ENCODE data around the gene PDE10A. TPM values are rescaled to one million over a fixed set of nuclear protein-coding genes. Genes with fewer than 3 reads are reported as not detected.

The PDE10A gene
- total RNA-seq, 1 donor from 2014 or later: 5.4 TPM

DNA sequence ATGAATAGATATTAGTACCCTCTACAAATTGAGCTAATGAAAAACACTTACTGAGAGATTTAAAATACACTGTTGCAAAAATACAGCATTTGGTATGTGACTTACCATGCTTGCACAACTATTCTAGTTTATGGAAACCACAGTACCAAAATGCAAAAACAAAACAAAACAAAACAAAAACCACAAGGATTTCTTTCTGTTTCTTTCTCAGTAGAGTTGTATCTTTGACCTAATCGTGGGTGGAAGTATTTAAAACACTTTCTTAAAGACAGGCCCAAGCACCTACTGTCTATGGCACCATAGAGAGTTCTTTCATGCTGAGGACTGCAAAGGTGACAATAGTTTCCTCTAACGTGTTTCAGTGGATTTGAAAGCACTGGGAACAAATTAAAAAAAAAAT is 258.3 kb downstream of the PDE10A start:
- Histone ChIP-seq H3K4me1 (ENCODE audit: insufficient read depth, low read length) (no peaks in the 10 kb centered on the region), H2AFZ (ENCODE audit: low read depth, low read length) (no peak overlapping the region), H3K9ac (ENCODE audit: low read length) (no peak overlapping the region), H4K20me1 (ENCODE audit: insufficient read depth, low read length) (no peaks in the 10 kb centered on the region), H3K4me2 (ENCODE audit: low read length) (no peak overlapping the region), H3K9me3 (ENCODE audit: insufficient read depth, low read depth, low read length) (no peaks in the 10 kb centered on the region), H3K4me3 (ENCODE audit: insufficient read depth, low read depth, low read length) (no peak overlapping the region), H3K27ac (ENCODE audit: low read depth, low read length) (no peak overlapping the region), H3K36me3 (ENCODE audit: insufficient read depth, low read length) (no peaks in the 10 kb centered on the region), H3K79me2 (ENCODE audit: insufficient read depth, low read length) (no peaks in the 10 kb centered on the region), H3K27me3 (ENCODE audit: insufficient read depth, low read length) (no peaks in the 10 kb centered on the region)
- TF ChIP-seq EZH2 (IDR thresholded peaks at IDR 0.05; ENCODE audit: insufficient read depth, low read length) (no peak), CTCF (IDR thresholded peaks at IDR 0.05; ENCODE audit: insufficient read depth, low read depth, low read length) (no peak)
- no peak overlapping the region for H3K4me3 Mint-ChIP-seq (ENCODE audit: unreplicated experiment)
- DNase-seq (ENCODE audit: low read depth) (no peak), FAIRE-seq (no peak)
- H3K27ac Mint-ChIP-seq (ENCODE audit: unreplicated experiment): no peak overlapping the region
- H3K27me3 Mint-ChIP-seq (ENCODE audit: low read depth, unreplicated experiment): no peaks in the 10 kb centered on the region
- H3K4me1 Mint-ChIP-seq (ENCODE audit: low read depth, unreplicated experiment): no peaks in the 10 kb centered on the region
- H3K36me3 Mint-ChIP-seq (ENCODE audit: low read depth, unreplicated experiment): no peaks in the 10 kb centered on the region
- H3K9me3 Mint-ChIP-seq (ENCODE audit: unreplicated experiment): no peaks in the 10 kb centered on the region

GRCh38 chr6:165404296-165404695 is 258.7 kb downstream of the PDE10A start:
- H3K36me3 Mint-ChIP-seq (ENCODE audit: low read depth, unreplicated experiment): peaks cover 3% of the 10 kb centered on the region
- Histone ChIP-seq H3K79me2 (ENCODE audit: insufficient read depth, low read length) (no peaks in the 10 kb centered on the region), H3K27me3 (ENCODE audit: insufficient read depth, low read length) (no peaks in the 10 kb centered on the region), H3K4me3 (ENCODE audit: insufficient read depth, low read depth, low read length) (no peak overlapping the region), H3K27ac (ENCODE audit: low read depth, low read length) (no peak overlapping the region), H3K9me3 (ENCODE audit: insufficient read depth, low read depth, low read length) (no peaks in the 10 kb centered on the region), H4K20me1 (ENCODE audit: insufficient read depth, low read length) (no peaks in the 10 kb centered on the region), H3K4me1 (ENCODE audit: insufficient read depth, low read length) (no peaks in the 10 kb centered on the region), H3K36me3 (ENCODE audit: insufficient read depth, low read length) (no peaks in the 10 kb centered on the region), H2AFZ (ENCODE audit: low read depth, low read length) (no peak overlapping the region), H3K4me2 (ENCODE audit: low read length) (no peak overlapping the region), H3K9ac (ENCODE audit: low read length) (no peak overlapping the region)
- FAIRE-seq (no peak), DNase-seq (ENCODE audit: low read depth) (no peak)
- no peak overlapping the region for H3K4me3 Mint-ChIP-seq (ENCODE audit: unreplicated experiment)
- H3K27ac Mint-ChIP-seq (ENCODE audit: unreplicated experiment): no peak overlapping the region
- TF ChIP-seq EZH2 (IDR thresholded peaks at IDR 0.05; ENCODE audit: insufficient read depth, low read length): no peak
- TF ChIP-seq CTCF (IDR thresholded peaks at IDR 0.05; ENCODE audit: insufficient read depth, low read depth, low read length): no peak
- no peaks in the 10 kb centered on the region for H3K4me1 Mint-ChIP-seq (ENCODE audit: low read depth, unreplicated experiment)
- no peaks in the 10 kb centered on the region for H3K9me3 Mint-ChIP-seq (ENCODE audit: unreplicated experiment)
- no peaks in the 10 kb centered on the region for H3K27me3 Mint-ChIP-seq (ENCODE audit: low read depth, unreplicated experiment)

GRCh38 chr6:165403006-165403595 is 259.9 kb downstream of the PDE10A start:
- no peaks in the 10 kb centered on the region for H3K9me3 Mint-ChIP-seq (ENCODE audit: unreplicated experiment)
- no peaks in the 10 kb centered on the region for H4K20me1 ChIP-seq (ENCODE audit: insufficient read depth, low read length)
- H3K27ac Mint-ChIP-seq (ENCODE audit: unreplicated experiment): no peak overlapping the region
- H3K27me3 ChIP-seq (ENCODE audit: insufficient read depth, low read length): no peaks in the 10 kb centered on the region
- H3K4me2 ChIP-seq (ENCODE audit: low read length): no peak overlapping the region
- H3K4me1 Mint-ChIP-seq (ENCODE audit: low read depth, unreplicated experiment): no peaks in the 10 kb centered on the region
- no peak overlapping the region for H3K4me3 Mint-ChIP-seq (ENCODE audit: unreplicated experiment)
- H2AFZ ChIP-seq (ENCODE audit: low read depth, low read length): no peak overlapping the region
- no peaks in the 10 kb centered on the region for H3K36me3 ChIP-seq (ENCODE audit: insufficient read depth, low read length)
- no peaks in the 10 kb centered on the region for H3K27me3 Mint-ChIP-seq (ENCODE audit: low read depth, unreplicated experiment)
- no peaks in the 10 kb centered on the region for H3K4me1 ChIP-seq (ENCODE audit: insufficient read depth, low read length)
- no peak overlapping the region for H3K4me3 ChIP-seq (ENCODE audit: insufficient read depth, low read depth, low read length)
- DNase-seq (ENCODE audit: low read depth) (no peak), FAIRE-seq (no peak)
- no peak overlapping the region for H3K27ac ChIP-seq (ENCODE audit: low read depth, low read length)
- H3K9me3 ChIP-seq (ENCODE audit: insufficient read depth, low read depth, low read length): no peaks in the 10 kb centered on the region
- H3K79me2 ChIP-seq (ENCODE audit: insufficient read depth, low read length): no peaks in the 10 kb centered on the region
- H3K36me3 Mint-ChIP-seq (ENCODE audit: low read depth, unreplicated experiment): peaks cover 3% of the 10 kb centered on the region
- no peak overlapping the region for H3K9ac ChIP-seq (ENCODE audit: low read length)
- no peak for TF ChIP-seq EZH2 (IDR thresholded peaks at IDR 0.05; ENCODE audit: insufficient read depth, low read length)
- TF ChIP-seq CTCF (IDR thresholded peaks at IDR 0.05; ENCODE audit: insufficient read depth, low read depth, low read length): no peak
